Measurements from ENCODE around the gene DIRAS3.

DNA sequence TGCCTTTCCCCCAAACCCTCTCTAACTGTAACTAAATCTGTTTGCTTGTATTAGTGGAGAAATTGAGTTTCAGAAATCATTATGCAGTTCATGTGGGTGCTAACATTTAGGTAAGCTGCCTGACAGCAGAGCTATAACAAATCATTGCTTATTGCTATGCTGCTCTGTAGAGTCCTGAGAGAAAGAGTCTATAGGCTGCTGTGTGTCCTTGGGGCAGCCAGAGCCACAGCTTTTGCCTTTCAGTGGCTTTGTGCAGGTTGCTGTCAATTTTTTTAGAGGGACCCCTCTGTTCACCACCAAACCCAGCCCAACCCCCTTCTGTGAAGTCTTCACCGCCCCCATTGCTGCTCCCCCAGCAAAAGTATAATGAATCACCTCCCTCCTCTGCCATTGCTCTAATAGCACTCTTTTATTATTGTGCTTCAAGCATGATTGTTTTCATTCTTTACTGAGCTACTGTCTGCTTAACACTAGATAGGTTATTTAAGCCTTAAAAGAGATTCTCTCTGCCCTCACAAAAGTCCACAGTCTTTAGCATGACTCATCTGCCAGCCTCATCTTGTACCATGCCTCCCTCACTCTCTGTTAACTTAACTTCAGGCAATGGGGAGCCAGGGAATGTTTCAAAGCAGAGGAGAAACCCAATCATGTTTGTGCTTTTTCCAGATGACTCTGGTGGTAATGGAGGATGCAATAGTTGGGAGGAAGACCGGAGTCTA lies 38.6 kb downstream of the DIRAS3 start:
- no peak for TF ChIP-seq EZH2phosphoT487 (IDR thresholded peaks at IDR 0.05; ENCODE audit: borderline replicate concordance, low read depth, low read length)
- TF ChIP-seq CTCF (conservative IDR thresholded peaks at IDR 0.05; ENCODE audit: low read length): no peak

Measured in OCI-LY7 (cell line).